Ammon's horn (tissue), 1 donor: Measurements from ENCODE around the gene ACOT7.

Experiments
- DNase-seq: peaks from one replicate; pipeline ENCODE4 v3.0.0-alpha.2; 2016; ENCODE audit warnings: low spot score

ACOT7 gene

GRCh38 chr1:6343506-6344405 lies 49.8 kb downstream of the ACOT7 start:
- peak; percentile 66 for DNase-seq

GRCh38 chr1:6342056-6342455 lies 51.5 kb downstream of the ACOT7 start:
- DNase-seq, result no peak

GRCh38 chr1:6338695-6339094 lies 54.9 kb downstream of the ACOT7 start:
- peak; percentile 36 for DNase-seq

GRCh38 chr1:6336776-6337622 lies 56.6 kb downstream of the ACOT7 start:
- no peak for DNase-seq

- no peak for DNase-seq
Measured at GRCh38 chr1:6334261-6334993, 59.1 kb downstream of the ACOT7 start.

- DNase-seq, result no peak
Measured at GRCh38 chr1:6332821-6333220, 60.7 kb downstream of the ACOT7 start.

- no peak for DNase-seq
Measured at GRCh38 chr1:6331543-6332273, 61.9 kb downstream of the ACOT7 start.

GRCh38 chr1:6330410-6330911 lies 63.1 kb downstream of the ACOT7 start:
- DNase-seq, result peak; percentile 82

GRCh38 chr1:6329851-6330250 lies 63.7 kb downstream of the ACOT7 start:
- no peak for DNase-seq

- DNase-seq, result no peak
Measured at GRCh38 chr1:6329396-6329795, 64.2 kb downstream of the ACOT7 start.

GRCh38 chr1:6328696-6329095 lies 64.9 kb downstream of the ACOT7 start:
- DNase-seq, result no peak

GRCh38 chr1:6328091-6328490 lies 65.5 kb downstream of the ACOT7 start:
- no peak for DNase-seq

GRCh38 chr1:6325482-6325881 lies 68.1 kb downstream of the ACOT7 start:
- no peak for DNase-seq

GRCh38 chr1:6322161-6322560 lies 71.4 kb downstream of the ACOT7 start:
- no peak for DNase-seq

GRCh38 chr1:6321205-6321604 lies 72.4 kb downstream of the ACOT7 start:
- DNase-seq, result no peak

GRCh38 chr1:6317098-6317760 lies 76.3 kb downstream of the ACOT7 start:
- DNase-seq, result no peak

GRCh38 chr1:6316240-6317097 lies 77.1 kb downstream of the ACOT7 start:
- DNase-seq, result no peak

GRCh38 chr1:6314503-6314902 lies 79.1 kb downstream of the ACOT7 start:
- DNase-seq, result no peak

GRCh38 chr1:6313393-6314200 lies 80.0 kb downstream of the ACOT7 start:
- DNase-seq, result no peak
